SK-N-SH (cell line): ENCODE measurements around the gene FAM209A. TPM values are rescaled to one million over a fixed set of nuclear protein-coding genes. Genes with fewer than 3 reads are reported as not detected.

ENCODE experiments used
- CTCF ChIA-PET: fragments of 300-600, 350-600 bp; formaldehyde crosslinking; extraction: SDS; loops from one replicate; lab custom pipeline; 2021; lab: Yijun Ruan, JAX
- POLR2A ChIA-PET: fragments of 350-600 bp; sonication (Branson Sonifier 250); formaldehyde crosslinking; extraction: SDS; loops from one replicate; lab custom pipeline; 2020; ENCODE audit warnings: antibody characterized with exemption, inconsistent platforms; lab: Yijun Ruan, JAX
- DNase-seq: peaks from one replicate; pipeline ENCODE4 v3.0.0; 2012
- H2AFZ ChIP-seq: fragments of 200-600 bp; sonication (generic); 2 replicates; pipeline ENCODE4 v1.8.1; 2016; ENCODE audit warnings: antibody characterized with exemption, mild to moderate bottlenecking, low read depth
- H3F3A ChIP-seq: fragments of 200-600 bp; sonication (generic); replicated peaks from 2 replicates; pipeline ENCODE3; 2016; ENCODE audit warnings: antibody characterized with exemption, mild to moderate bottlenecking; ENCODE audit not compliant: insufficient read depth
- H3K27ac ChIP-seq, 2 experiments: fragments of 200-500 bp in 1 of 2; fragments of 200-600 bp in 1 of 2; sonication (Bioruptor generic) in 1 of 2; sonication (generic), shearing (Covaris generic) in 1 of 2; 2 replicates each; pipeline versions ENCODE4 v1.5.1 to v1.6.1; 2014 to 2016; ENCODE audit warnings: low read depth in 2 of 2, inconsistent platforms in 1 of 2, low read length in 1 of 2, mild to moderate bottlenecking in 1 of 2, mixed read lengths in 1 of 2
- H3K27me3 ChIP-seq: fragments of 200-600 bp; sonication (generic), shearing (Covaris generic); 2 replicates; pipeline ENCODE4 v1.6.1; 2016; ENCODE audit warnings: mixed run types; ENCODE audit not compliant: insufficient read depth
- H3K36me3 ChIP-seq, 2 experiments: fragments of 200-500 bp in 1 of 2; fragments of 200-600 bp in 1 of 2; sonication (Bioruptor generic) in 1 of 2; sonication (generic) in 1 of 2; replicated peaks in 1 of 2; 2 replicates each; pipeline versions ENCODE3 to v1.5.1; 2014 to 2016; ENCODE audit warnings: low read length in 1 of 2, mild to moderate bottlenecking in 1 of 2; ENCODE audit not compliant: insufficient read depth in 2 of 2, control insufficient read depth in 1 of 2
- H3K4me1 ChIP-seq, 2 experiments: fragments of 200-500 bp in 1 of 2; fragments of 200-600 bp in 1 of 2; sonication (Bioruptor generic) in 1 of 2; sonication (generic), shearing (Covaris generic) in 1 of 2; 2 replicates each; pipeline versions ENCODE4 v1.5.1 to v1.6.1; 2014 to 2016; ENCODE audit warnings: low read depth in 1 of 2, low read length in 1 of 2, mixed run types in 1 of 2; ENCODE audit not compliant: insufficient read depth in 2 of 2, control insufficient read depth in 1 of 2
- H3K4me2 ChIP-seq: fragments of 200-600 bp; sonication (generic), shearing (Covaris generic); 2 replicates; pipeline ENCODE4 v1.6.1; 2017; ENCODE audit warnings: mixed run types
- H3K4me3 ChIP-seq, 2 experiments: fragments of 200-500 bp in 1 of 2; fragments of 200-600 bp in 1 of 2; sonication (Bioruptor generic) in 1 of 2; sonication (generic), shearing (Covaris generic) in 1 of 2; 2 replicates each; pipeline versions ENCODE4 v1.5.1 to v1.8.1; 2014 to 2016; ENCODE audit warnings: low read depth in 2 of 2, inconsistent platforms in 1 of 2, low read length in 1 of 2, mild to moderate bottlenecking in 1 of 2, mixed read lengths in 1 of 2, moderate library complexity in 1 of 2
- H3K79me2 ChIP-seq: fragments of 200-600 bp; sonication (generic); 2 replicates; pipeline ENCODE4 v1.8.1; 2017; ENCODE audit warnings: mild to moderate bottlenecking; ENCODE audit not compliant: insufficient read depth
- H3K9ac ChIP-seq: fragments of 200-600 bp; sonication (generic); 2 replicates; pipeline ENCODE4 v1.6.1; 2017; ENCODE audit warnings: mixed run types
- H3K9me2 ChIP-seq: fragments of 200-600 bp; sonication (generic); 2 replicates; pipeline ENCODE4 v1.6.1; 2017; ENCODE audit warnings: mixed run types
- H3K9me3 ChIP-seq: fragments of 200-600 bp; sonication (generic); 2 replicates; pipeline ENCODE4 v1.6.1; 2017; ENCODE audit warnings: mixed run types, mild to moderate bottlenecking, moderate library complexity
- H4K20me1 ChIP-seq: fragments of 200-600 bp; sonication (generic); 2 replicates; pipeline ENCODE4 v1.6.1; 2017; ENCODE audit warnings: mild to moderate bottlenecking, mixed run types; ENCODE audit not compliant: insufficient read depth
- CHD2 ChIP-seq: fragments of 150-350 bp; IDR thresholded peaks from 2 replicates; pipeline ENCODE4 v1.6.1; 2018; ENCODE audit warnings: low read length; ENCODE audit not compliant: partially characterized antibody
- EP300 ChIP-seq, 2 experiments: IDR thresholded peaks; 2 replicates each; pipeline versions ENCODE4 v1.4.0 to v1.6.1; 2012; ENCODE audit warnings: borderline replicate concordance in 1 of 2, low read depth in 1 of 2, low read length in 1 of 2
- EZH2phosphoT487 ChIP-seq: fragments of 200-600 bp; sonication (generic); IDR thresholded peaks from 2 replicates; pipeline ENCODE4 v1.6.1; 2017; ENCODE audit warnings: low read depth, mixed run types, mild to moderate bottlenecking, antibody characterized with exemption, moderate library complexity, borderline replicate concordance
- FOSL2 ChIP-seq: IDR thresholded peaks from 2 replicates; pipeline ENCODE4 v1.4.0; 2012; ENCODE audit warnings: low read depth, mild to moderate bottlenecking, moderate library complexity, borderline replicate concordance
- FOXJ3 ChIP-seq: sonication (generic); formaldehyde crosslinking; IDR thresholded peaks from 2 replicates; pipeline ENCODE4 v1.5.1; 2020; ENCODE audit warnings: mild to moderate bottlenecking, missing genetic modification reagents
- FOXM1 ChIP-seq: IDR thresholded peaks from 2 replicates; pipeline ENCODE4 v1.4.0; 2012; ENCODE audit warnings: low read depth, mild to moderate bottlenecking
- GABPA ChIP-seq: IDR thresholded peaks from 2 replicates; pipeline ENCODE4 v1.4.0; 2012; ENCODE audit warnings: low read depth, mild to moderate bottlenecking
- GATA2 ChIP-seq: sonication (generic); formaldehyde crosslinking; IDR thresholded peaks from 2 replicates; pipeline ENCODE4 v1.5.0; 2020; ENCODE audit warnings: mild to moderate bottlenecking, missing genetic modification reagents
- NRF1 ChIP-seq: IDR thresholded peaks from 2 replicates; pipeline ENCODE4 v1.6.1; 2012; ENCODE audit warnings: low read depth, mild to moderate bottlenecking, low read length
- POLR2AphosphoS5 ChIP-seq: IDR thresholded peaks from 2 replicates; pipeline ENCODE4 v1.6.1; 2012; ENCODE audit warnings: low read depth, low read length
- RAD21 ChIP-seq: IDR thresholded peaks from 2 replicates; pipeline ENCODE4 v1.6.1; 2012; ENCODE audit warnings: mild to moderate bottlenecking, low read length
- RXRA ChIP-seq: IDR thresholded peaks from 2 replicates; pipeline ENCODE4 v1.4.0; 2012; ENCODE audit warnings: low read depth, mild to moderate bottlenecking, borderline replicate concordance
- SIN3A ChIP-seq: IDR thresholded peaks from 2 replicates; pipeline ENCODE4 v1.6.1; 2012; ENCODE audit warnings: low read depth, mild to moderate bottlenecking, low read length, moderate library complexity, borderline replicate concordance
- SMC3 ChIP-seq: IDR thresholded peaks from 2 replicates; pipeline ENCODE4 v1.6.1; 2012; ENCODE audit warnings: low read depth, low read length, improper control_type of control experiment
- TCF12 ChIP-seq: IDR thresholded peaks from 2 replicates; pipeline ENCODE4 v1.4.0; 2012
- TEAD4 ChIP-seq: IDR thresholded peaks from 2 replicates; pipeline ENCODE4 v1.4.0; 2012; ENCODE audit warnings: mild to moderate bottlenecking, borderline replicate concordance; ENCODE audit not compliant: insufficient read depth
- WGBS: methylation state at CpG from one replicate; pipeline ENCODE4 v1.1.6; 2017; ENCODE audit warnings: low lambda C conversion rate; 5-methylcytosine and 5-hydroxymethylcytosine counted together
- polyA plus RNA-seq, 3 experiments: library from polyadenylated mRNA; depleted of rRNA; stranded (reverse); fragments of >200 nt; gene quantifications; 2 replicates each; pipeline ENCODE4 v1.2.3, GENCODE V29; 2012
- TF ChIP-seq, protein P1 (sequence below): IDR thresholded peaks from 2 replicates; pipeline ENCODE4 v1.4.0; 2012; ENCODE audit warnings: low read depth, borderline replicate concordance
- TF ChIP-seq, protein P2 (sequence below): IDR thresholded peaks from 2 replicates; pipeline ENCODE4 v1.4.0; 2012; ENCODE audit warnings: low read depth
- TF ChIP-seq, protein P3 (sequence below): IDR thresholded peaks from 2 replicates; pipeline ENCODE4 v1.4.0; 2012; ENCODE audit warnings: low read depth, borderline replicate concordance
- TF ChIP-seq, protein P4 (sequence below): IDR thresholded peaks from 2 replicates; pipeline ENCODE4 v1.6.1; 2012; ENCODE audit warnings: mild to moderate bottlenecking, low read depth, low read length, moderate library complexity

The FAM209A gene
- polyA plus RNA-seq, 1 of the 3 experiments (the other 2 are of a cell fraction) = not detected

DNA sequence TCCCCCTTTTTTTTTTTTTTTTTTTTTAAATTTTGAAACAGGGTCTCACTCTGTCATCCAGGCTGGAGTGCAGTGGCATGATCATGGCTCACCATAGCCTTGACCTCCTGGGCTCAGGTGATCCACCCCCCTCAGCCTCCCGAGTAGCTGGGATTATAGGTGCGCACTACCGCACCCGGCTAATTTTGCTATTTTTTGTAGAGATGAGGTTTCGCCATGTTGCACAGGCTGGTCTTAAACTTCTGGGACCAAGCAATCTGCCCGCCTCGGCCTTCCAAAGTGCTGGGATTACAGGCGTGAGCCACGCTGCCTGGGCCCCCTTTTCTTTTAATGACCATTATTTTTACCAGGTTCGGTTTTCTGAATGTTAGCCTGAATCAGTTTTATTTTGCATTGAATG lies 5.0 kb upstream of the FAM209A start:
- Histone ChIP-seq H3K79me2 (no peaks in the 10 kb centered on the region), H3K4me1 (no peaks in the 10 kb centered on the region), H3K9ac (no peak overlapping the region), H3K9me2 (no peaks in the 10 kb centered on the region), H3K36me3 (peaks cover 32 to 47% of the 10 kb centered on the region in 2 experiments), H3K4me2 (no peak overlapping the region), H3K9me3 (no peaks in the 10 kb centered on the region), H3K27ac (no peak overlapping the region), H4K20me1 (no peaks in the 10 kb centered on the region), H2AFZ (no peak overlapping the region), H3K27me3 (no peaks in the 10 kb centered on the region), H3K4me3 (no peak overlapping the region), H3F3A (no peaks in the 10 kb centered on the region)
- WGBS = 95% methylated on average over 10 of the region's 10 CpGs
- ChIA-PET POLR2A (no interaction called here), CTCF (interaction anchor here (1.6 kb wide), 1 partner anchor 31 kb away, joined by 5 read pairs; no protein-coding TSS in a partner anchor)
- TF ChIP-seq SIN3A = no peak
- TF ChIP-seq RXRA = no peak
- no peak for TF ChIP-seq FOXJ3
- TF ChIP-seq FOSL2 = no peak
- TF ChIP-seq, protein P1, sequence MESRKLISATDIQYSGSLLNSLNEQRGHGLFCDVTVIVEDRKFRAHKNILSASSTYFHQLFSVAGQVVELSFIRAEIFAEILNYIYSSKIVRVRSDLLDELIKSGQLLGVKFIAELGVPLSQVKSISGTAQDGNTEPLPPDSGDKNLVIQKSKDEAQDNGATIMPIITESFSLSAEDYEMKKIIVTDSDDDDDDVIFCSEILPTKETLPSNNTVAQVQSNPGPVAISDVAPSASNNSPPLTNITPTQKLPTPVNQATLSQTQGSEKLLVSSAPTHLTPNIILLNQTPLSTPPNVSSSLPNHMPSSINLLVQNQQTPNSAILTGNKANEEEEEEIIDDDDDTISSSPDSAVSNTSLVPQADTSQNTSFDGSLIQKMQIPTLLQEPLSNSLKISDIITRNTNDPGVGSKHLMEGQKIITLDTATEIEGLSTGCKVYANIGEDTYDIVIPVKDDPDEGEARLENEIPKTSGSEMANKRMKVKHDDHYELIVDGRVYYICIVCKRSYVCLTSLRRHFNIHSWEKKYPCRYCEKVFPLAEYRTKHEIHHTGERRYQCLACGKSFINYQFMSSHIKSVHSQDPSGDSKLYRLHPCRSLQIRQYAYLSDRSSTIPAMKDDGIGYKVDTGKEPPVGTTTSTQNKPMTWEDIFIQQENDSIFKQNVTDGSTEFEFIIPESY = no peak
- no peak for TF ChIP-seq FOXM1
- no peak for TF ChIP-seq GATA2
- TF ChIP-seq GABPA = no peak
- no peak for DNase-seq

DNA sequence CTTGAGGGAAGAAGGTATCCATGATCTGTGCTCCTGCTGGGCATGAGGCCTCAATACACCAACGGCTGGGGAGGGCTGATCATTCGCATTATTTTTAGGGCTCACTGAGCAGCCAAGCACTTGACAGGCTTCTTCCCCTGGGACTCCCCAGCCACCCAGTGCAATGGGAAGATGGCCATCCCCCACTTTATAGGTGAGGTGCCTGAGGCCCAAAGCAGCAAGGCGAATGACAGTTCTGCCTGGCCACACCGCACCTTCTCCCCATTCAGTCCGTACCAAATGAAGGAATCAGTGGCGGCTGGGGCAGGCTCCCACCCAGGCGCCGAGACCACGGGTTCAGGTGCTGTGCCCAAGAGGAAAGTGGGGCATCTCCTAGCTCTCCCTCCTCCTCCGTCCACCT lies 4.4 kb upstream of the FAM209A start:
- H3F3A ChIP-seq = no peaks in the 10 kb centered on the region
- no peak for DNase-seq
- H3K9ac ChIP-seq = no peak overlapping the region
- H3K79me2 ChIP-seq = no peaks in the 10 kb centered on the region
- H3K9me2 ChIP-seq = no peaks in the 10 kb centered on the region
- POLR2A ChIA-PET = no interaction called here
- H3K9me3 ChIP-seq = no peaks in the 10 kb centered on the region
- no peak overlapping the region for H2AFZ ChIP-seq
- no peak overlapping the region for H3K27ac ChIP-seq
- no peaks in the 10 kb centered on the region for H3K27me3 ChIP-seq
- TF ChIP-seq CHD2 (no peak), GABPA (no peak), NRF1 (no peak), GATA2 (no peak), POLR2AphosphoS5 (no peak), FOSL2 (no peak), TEAD4 (no peak), TCF12 (no peak), EZH2phosphoT487 (no peak), SMC3 (no peak), RAD21 (no peak), EP300 (IDR thresholded peaks at IDR 0.05; ENCODE audit: borderline replicate concordance in 1 of 2, low read depth in 1 of 2, low read length in 1 of 2) (no peak), FOXM1 (no peak)
- TF ChIP-seq, protein P2, sequence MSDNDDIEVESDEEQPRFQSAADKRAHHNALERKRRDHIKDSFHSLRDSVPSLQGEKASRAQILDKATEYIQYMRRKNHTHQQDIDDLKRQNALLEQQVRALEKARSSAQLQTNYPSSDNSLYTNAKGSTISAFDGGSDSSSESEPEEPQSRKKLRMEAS = no peak
- TF ChIP-seq, protein P3, sequence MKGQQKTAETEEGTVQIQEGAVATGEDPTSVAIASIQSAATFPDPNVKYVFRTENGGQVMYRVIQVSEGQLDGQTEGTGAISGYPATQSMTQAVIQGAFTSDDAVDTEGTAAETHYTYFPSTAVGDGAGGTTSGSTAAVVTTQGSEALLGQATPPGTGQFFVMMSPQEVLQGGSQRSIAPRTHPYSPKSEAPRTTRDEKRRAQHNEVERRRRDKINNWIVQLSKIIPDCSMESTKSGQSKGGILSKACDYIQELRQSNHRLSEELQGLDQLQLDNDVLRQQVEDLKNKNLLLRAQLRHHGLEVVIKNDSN = no peak
- TF ChIP-seq, protein P4, sequence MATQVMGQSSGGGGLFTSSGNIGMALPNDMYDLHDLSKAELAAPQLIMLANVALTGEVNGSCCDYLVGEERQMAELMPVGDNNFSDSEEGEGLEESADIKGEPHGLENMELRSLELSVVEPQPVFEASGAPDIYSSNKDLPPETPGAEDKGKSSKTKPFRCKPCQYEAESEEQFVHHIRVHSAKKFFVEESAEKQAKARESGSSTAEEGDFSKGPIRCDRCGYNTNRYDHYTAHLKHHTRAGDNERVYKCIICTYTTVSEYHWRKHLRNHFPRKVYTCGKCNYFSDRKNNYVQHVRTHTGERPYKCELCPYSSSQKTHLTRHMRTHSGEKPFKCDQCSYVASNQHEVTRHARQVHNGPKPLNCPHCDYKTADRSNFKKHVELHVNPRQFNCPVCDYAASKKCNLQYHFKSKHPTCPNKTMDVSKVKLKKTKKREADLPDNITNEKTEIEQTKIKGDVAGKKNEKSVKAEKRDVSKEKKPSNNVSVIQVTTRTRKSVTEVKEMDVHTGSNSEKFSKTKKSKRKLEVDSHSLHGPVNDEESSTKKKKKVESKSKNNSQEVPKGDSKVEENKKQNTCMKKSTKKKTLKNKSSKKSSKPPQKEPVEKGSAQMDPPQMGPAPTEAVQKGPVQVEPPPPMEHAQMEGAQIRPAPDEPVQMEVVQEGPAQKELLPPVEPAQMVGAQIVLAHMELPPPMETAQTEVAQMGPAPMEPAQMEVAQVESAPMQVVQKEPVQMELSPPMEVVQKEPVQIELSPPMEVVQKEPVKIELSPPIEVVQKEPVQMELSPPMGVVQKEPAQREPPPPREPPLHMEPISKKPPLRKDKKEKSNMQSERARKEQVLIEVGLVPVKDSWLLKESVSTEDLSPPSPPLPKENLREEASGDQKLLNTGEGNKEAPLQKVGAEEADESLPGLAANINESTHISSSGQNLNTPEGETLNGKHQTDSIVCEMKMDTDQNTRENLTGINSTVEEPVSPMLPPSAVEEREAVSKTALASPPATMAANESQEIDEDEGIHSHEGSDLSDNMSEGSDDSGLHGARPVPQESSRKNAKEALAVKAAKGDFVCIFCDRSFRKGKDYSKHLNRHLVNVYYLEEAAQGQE = no peak
- peaks cover 32 to 47% of the 10 kb centered on the region in 2 experiments for H3K36me3 ChIP-seq
- no peak overlapping the region; a peak in 1 of 4 replicates for H3K4me3 ChIP-seq
- no peaks in the 10 kb centered on the region for H4K20me1 ChIP-seq
- H3K4me2 ChIP-seq = no peak overlapping the region
- no peaks in the 10 kb centered on the region for H3K4me1 ChIP-seq
- CTCF ChIA-PET = interaction anchor here (1.6 kb wide), 1 partner anchor 30 kb away, joined by 5 read pairs; no protein-coding TSS in a partner anchor
- WGBS = 98% methylated on average over 8 of the region's 10 CpGs
